ENCODE results near the gene DCST1. TPM values are rescaled to one million over a fixed set of nuclear protein-coding genes. Genes with fewer than 3 reads are reported as not detected.

DCST1 gene
- polyA plus RNA-seq, 1 experiment = not detected

GRCh38 chr1:155012776-155013602 is 20.6 kb upstream of the DCST1 start:
- no peak for DNase-seq (ENCODE audit: low read depth)
- no peak for TF ChIP-seq CTCF (IDR thresholded peaks at IDR 0.05; ENCODE audit: insufficient read depth, low read depth, low read length)
- no peak overlapping the region for H3K4me3 ChIP-seq (ENCODE audit: low read depth, low read length)
- H3K36me3 ChIP-seq (ENCODE audit: control insufficient read depth, insufficient read depth, low read length) = peaks cover 8% of the 10 kb centered on the region
- POLR2A ChIA-PET = no interaction called here
- no peaks in the 10 kb centered on the region for H3K27me3 ChIP-seq (ENCODE audit: control insufficient read depth, insufficient read depth, low read length)
- CTCF ChIA-PET = interaction anchor here (10.2 kb wide), 1 partner anchor 17 kb away, joined by 95 read pairs; the partner anchor contains the start of gene LENEP

GRCh38 chr1:155013632-155014031 is 20.0 kb upstream of the DCST1 start:
- Histone ChIP-seq H3K4me3 (ENCODE audit: low read depth, low read length) (no peak overlapping the region), H3K36me3 (ENCODE audit: control insufficient read depth, insufficient read depth, low read length) (peaks cover 9% of the 10 kb centered on the region), H3K27me3 (ENCODE audit: control insufficient read depth, insufficient read depth, low read length) (no peaks in the 10 kb centered on the region)
- DNase-seq (ENCODE audit: low read depth) = no peak
- ChIA-PET POLR2A (no interaction called here), CTCF (interaction anchor here (10.2 kb wide), 1 partner anchor 18 kb away, joined by 95 read pairs; the partner anchor contains the start of gene LENEP)
- TF ChIP-seq CTCF (IDR thresholded peaks at IDR 0.05; ENCODE audit: insufficient read depth, low read depth, low read length) = no peak

- Histone ChIP-seq H3K4me3 (ENCODE audit: low read depth, low read length) (no peak overlapping the region), H3K36me3 (ENCODE audit: control insufficient read depth, insufficient read depth, low read length) (peaks cover 9% of the 10 kb centered on the region), H3K27me3 (ENCODE audit: control insufficient read depth, insufficient read depth, low read length) (no peaks in the 10 kb centered on the region)
- ChIA-PET POLR2A (no interaction called here), CTCF (interaction anchor here (1.4 to 10.2 kb wide), 4 partner anchors 9 to 70 kb away, joined by 3 to 95 read pairs (median 39); partner anchors contain the start of genes LENEP and ZBTB7B)
- no peak for TF ChIP-seq CTCF (IDR thresholded peaks at IDR 0.05; ENCODE audit: insufficient read depth, low read depth, low read length)
- DNase-seq (ENCODE audit: low read depth) = no peak
Observed at GRCh38 chr1:155014709-155015508, 18.7 kb upstream of the DCST1 start.

- ChIA-PET POLR2A (no interaction called here), CTCF (interaction anchor here (1.2 to 10.2 kb wide), 10 partner anchors 8 to 79 kb away, joined by 3 to 95 read pairs (median 6); partner anchors contain the start of genes ADAM15, LENEP, PMVK and SHC1)
- no peak for DNase-seq (ENCODE audit: low read depth)
- no peak for TF ChIP-seq CTCF (IDR thresholded peaks at IDR 0.05; ENCODE audit: insufficient read depth, low read depth, low read length)
- Histone ChIP-seq H3K4me3 (ENCODE audit: low read depth, low read length) (no peak overlapping the region), H3K27me3 (ENCODE audit: control insufficient read depth, insufficient read depth, low read length) (no peaks in the 10 kb centered on the region), H3K36me3 (ENCODE audit: control insufficient read depth, insufficient read depth, low read length) (peaks cover 9% of the 10 kb centered on the region)
Observed at GRCh38 chr1:155015527-155016230, 17.9 kb upstream of the DCST1 start.

All from BJ (cell line).